Endothelial cell of umbilical vein (primary cell): Measurements from ENCODE around the gene FUT6.

Source experiments
- GATA2 ChIP-seq: IDR thresholded peaks from 2 replicates; pipeline ENCODE4 v1.7.0; 2011; ENCODE audit warnings: low read depth, mild to moderate bottlenecking, moderate library complexity, mixed read lengths, low read length; ENCODE audit not compliant: insufficient read length, insufficient read depth
- MYC ChIP-seq: IDR thresholded peaks from one replicate; pipeline ENCODE4 v1.6.1; 2011; ENCODE audit warnings: mild to moderate bottlenecking, low read depth, low read length
- POLR2A ChIP-seq: IDR thresholded peaks from 2 replicates; pipeline ENCODE4 v1.6.1; 2012; ENCODE audit warnings: low read depth, mild to moderate bottlenecking, control low read depth, low read length
- POLR2AphosphoS5 ChIP-seq: IDR thresholded peaks from 2 replicates; pipeline ENCODE4 v1.6.1; 2012; ENCODE audit warnings: low read depth, mild to moderate bottlenecking, control low read depth, low read length, moderate library complexity; ENCODE audit not compliant: insufficient read depth
- TF ChIP-seq, protein P1 (sequence below), 2 donors: IDR thresholded peaks; 1 replicate in 1 of 2; 2 replicates in 1 of 2; pipeline ENCODE4 v1.5.1; 2011; ENCODE audit warnings: low read length in 2 of 2, mild to moderate bottlenecking in 2 of 2, moderate library complexity in 2 of 2, control low read depth in 1 of 2, inconsistent platforms in 1 of 2, low read depth in 1 of 2; ENCODE audit not compliant: insufficient read depth in 1 of 2; ENCODE audit errors: extremely low read depth in 1 of 2
- TF ChIP-seq, protein P2 (sequence below): IDR thresholded peaks from 2 replicates; pipeline ENCODE4 v1.6.1; 2011; ENCODE audit not compliant: insufficient read depth, insufficient read length

DNA sequence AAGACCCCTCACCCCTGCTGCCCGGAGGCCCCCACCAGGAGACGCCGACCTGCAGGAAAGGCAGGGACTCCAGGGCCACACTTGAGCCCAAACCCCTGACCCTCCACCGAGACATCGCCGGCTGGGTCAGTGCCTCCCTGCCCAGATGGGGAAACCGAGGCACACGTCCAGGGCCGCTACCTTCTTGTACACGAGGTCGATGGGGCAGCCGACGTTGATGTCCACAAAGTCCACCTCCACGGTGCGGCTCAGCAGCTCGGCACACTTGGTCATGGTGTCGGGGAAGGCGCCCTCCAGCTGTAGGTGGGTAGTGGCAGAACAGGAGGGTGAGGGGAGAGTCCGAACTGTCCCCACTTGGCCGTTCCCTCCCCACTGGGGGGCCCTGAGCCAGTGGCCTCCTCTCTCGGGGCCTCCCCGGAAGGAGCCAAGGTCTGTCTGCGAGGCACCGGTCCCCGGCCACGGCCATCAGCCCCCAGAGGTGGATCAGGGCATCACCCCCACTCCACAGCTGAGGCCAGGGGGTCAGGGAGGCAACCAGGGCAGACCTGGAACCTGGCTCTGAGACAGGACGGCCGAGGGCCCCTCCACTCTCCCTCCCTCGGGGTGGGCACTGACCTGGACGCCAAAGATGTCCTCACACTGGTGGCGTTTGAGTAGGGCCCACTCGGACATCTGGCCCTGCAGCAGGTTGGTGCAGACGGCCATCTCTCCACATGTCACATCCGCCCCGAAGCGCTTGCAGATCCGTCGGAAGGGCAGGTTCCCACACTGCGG lies 51.9 kb downstream of the FUT6 start:
- TF ChIP-seq, protein P1, sequence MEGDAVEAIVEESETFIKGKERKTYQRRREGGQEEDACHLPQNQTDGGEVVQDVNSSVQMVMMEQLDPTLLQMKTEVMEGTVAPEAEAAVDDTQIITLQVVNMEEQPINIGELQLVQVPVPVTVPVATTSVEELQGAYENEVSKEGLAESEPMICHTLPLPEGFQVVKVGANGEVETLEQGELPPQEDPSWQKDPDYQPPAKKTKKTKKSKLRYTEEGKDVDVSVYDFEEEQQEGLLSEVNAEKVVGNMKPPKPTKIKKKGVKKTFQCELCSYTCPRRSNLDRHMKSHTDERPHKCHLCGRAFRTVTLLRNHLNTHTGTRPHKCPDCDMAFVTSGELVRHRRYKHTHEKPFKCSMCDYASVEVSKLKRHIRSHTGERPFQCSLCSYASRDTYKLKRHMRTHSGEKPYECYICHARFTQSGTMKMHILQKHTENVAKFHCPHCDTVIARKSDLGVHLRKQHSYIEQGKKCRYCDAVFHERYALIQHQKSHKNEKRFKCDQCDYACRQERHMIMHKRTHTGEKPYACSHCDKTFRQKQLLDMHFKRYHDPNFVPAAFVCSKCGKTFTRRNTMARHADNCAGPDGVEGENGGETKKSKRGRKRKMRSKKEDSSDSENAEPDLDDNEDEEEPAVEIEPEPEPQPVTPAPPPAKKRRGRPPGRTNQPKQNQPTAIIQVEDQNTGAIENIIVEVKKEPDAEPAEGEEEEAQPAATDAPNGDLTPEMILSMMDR (IDR thresholded peaks at IDR 0.05; ENCODE audit: extremely low read depth in 1 of 2, insufficient read depth in 1 of 2, low read depth in 1 of 2, low read length in 2 of 2) = no peak
- TF ChIP-seq POLR2AphosphoS5 = no peak
- TF ChIP-seq, protein P2, sequence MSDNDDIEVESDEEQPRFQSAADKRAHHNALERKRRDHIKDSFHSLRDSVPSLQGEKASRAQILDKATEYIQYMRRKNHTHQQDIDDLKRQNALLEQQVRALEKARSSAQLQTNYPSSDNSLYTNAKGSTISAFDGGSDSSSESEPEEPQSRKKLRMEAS = no peak
- TF ChIP-seq POLR2A = no peak
- TF ChIP-seq MYC = no peak
- TF ChIP-seq GATA2 = no peak
